Neural cell (in vitro differentiated cells): ENCODE data around the gene KCTD11. TPM values are rescaled to one million over a fixed set of nuclear protein-coding genes. Genes with fewer than 3 reads are reported as not detected.

Experiments used
- H2AFZ ChIP-seq: fragments of 200-600, 300-800 bp; sonication (generic), shearing (Covaris generic); 2 replicates; pipeline ENCODE4 v1.6.0; 2014; ENCODE audit warnings: low read depth, mild to moderate bottlenecking, antibody characterized with exemption, low read length, moderate library complexity
- H3F3A ChIP-seq: fragments of 200-600 bp; shearing (Covaris generic); 2 replicates; pipeline ENCODE4 v1.6.1; 2016; ENCODE audit warnings: mild to moderate bottlenecking, moderate library complexity, mixed read lengths, antibody characterized with exemption, low read length; ENCODE audit not compliant: insufficient read depth, poor library complexity, severe bottlenecking
- H3K27ac ChIP-seq: fragments of 200-600, 300-800 bp; sonication (generic), shearing (Covaris generic); 2 replicates; pipeline ENCODE4 v1.5.1; 2014; ENCODE audit warnings: mild to moderate bottlenecking, low read length, moderate library complexity
- H3K27me3 ChIP-seq: fragments of 300-800, 200-600 bp; sonication (generic), shearing (Covaris generic); 2 replicates; pipeline ENCODE4 v1.6.0; 2014; ENCODE audit warnings: mild to moderate bottlenecking, low read depth, low read length, moderate library complexity; ENCODE audit not compliant: insufficient read depth
- H3K36me3 ChIP-seq: fragments of 300-800, 200-600 bp; sonication (generic), shearing (Covaris generic); 2 replicates; pipeline ENCODE4 v1.5.1; 2014; ENCODE audit warnings: mild to moderate bottlenecking, antibody characterized with exemption, low read length, moderate library complexity; ENCODE audit not compliant: insufficient read depth
- H3K4me2 ChIP-seq: fragments of 300-800, 200-600 bp; sonication (generic), shearing (Covaris generic); 2 replicates; pipeline ENCODE4 v1.6.0; 2014; ENCODE audit warnings: mild to moderate bottlenecking, low read length
- H3K4me3 ChIP-seq: fragments of 300-800, 200-600 bp; sonication (generic), shearing (Covaris generic); 2 replicates; pipeline ENCODE4 v1.5.1; 2014; ENCODE audit warnings: mild to moderate bottlenecking, low read length, moderate library complexity
- H3K79me2 ChIP-seq: fragments of 200-600 bp; shearing (Covaris generic); replicated peaks from 2 replicates; pipeline ENCODE4 v1.6.0; 2014; ENCODE audit warnings: mild to moderate bottlenecking, low read length, moderate library complexity; ENCODE audit not compliant: insufficient read depth
- H3K9ac ChIP-seq: fragments of 300-800, 200-600 bp; sonication (generic), shearing (Covaris generic); 2 replicates; pipeline ENCODE4 v1.6.1; 2016; ENCODE audit warnings: mild to moderate bottlenecking, low read length, mixed read lengths
- H3K9me2 ChIP-seq: fragments of 200-600 bp; shearing (Covaris generic); 2 replicates; pipeline ENCODE4 v1.6.1; 2016; ENCODE audit warnings: mild to moderate bottlenecking, low read length, mixed read lengths; ENCODE audit not compliant: insufficient read depth
- H3K9me3 ChIP-seq: fragments of 200-600, 300-800 bp; sonication (generic), shearing (Covaris generic); 2 replicates; pipeline ENCODE4 v1.6.1; 2016; ENCODE audit warnings: mild to moderate bottlenecking, mixed run types, low read length, moderate library complexity, mixed read lengths
- H4K20me1 ChIP-seq: fragments of 200-600 bp; shearing (Covaris generic); 2 replicates; pipeline ENCODE4 v1.6.1; 2016; ENCODE audit warnings: mild to moderate bottlenecking, mixed run types; ENCODE audit not compliant: insufficient read depth
- EP300 ChIP-seq: fragments of 450-650 bp; conservative IDR thresholded peaks from 2 replicates; pipeline ENCODE4 v1.6.1; 2014; ENCODE audit warnings: antibody characterized with exemption, mild to moderate bottlenecking, moderate library complexity; ENCODE audit not compliant: poor library complexity, severe bottlenecking
- EZH2 ChIP-seq: fragments of 200-600, 300-800 bp; shearing (Covaris generic), sonication (generic); IDR thresholded peaks from 2 replicates; pipeline ENCODE4 v1.6.1; 2014; ENCODE audit warnings: antibody characterized with exemption, low read length, borderline replicate concordance, mild to moderate bottlenecking; ENCODE audit not compliant: insufficient read depth, poor library complexity, severe bottlenecking
- MXI1 ChIP-seq: fragments of 450-650 bp; conservative IDR thresholded peaks from 2 replicates; pipeline ENCODE4 v1.6.1; 2014; ENCODE audit warnings: antibody characterized with exemption, mild to moderate bottlenecking; ENCODE audit not compliant: poor library complexity, severe bottlenecking
- POLR2AphosphoS5 ChIP-seq: IDR thresholded peaks from 2 replicates; pipeline ENCODE4 v1.6.1; 2012
- RAD21 ChIP-seq: fragments of 450-650 bp; conservative IDR thresholded peaks from 2 replicates; pipeline ENCODE4 v1.6.1; 2014; ENCODE audit warnings: antibody characterized with exemption, mild to moderate bottlenecking, moderate library complexity
- SMC3 ChIP-seq: fragments of 450-650 bp; conservative IDR thresholded peaks from 2 replicates; pipeline ENCODE4 v1.6.1; 2014; ENCODE audit warnings: antibody characterized with exemption, mild to moderate bottlenecking, moderate library complexity; ENCODE audit not compliant: poor library complexity
- TAF1 ChIP-seq: IDR thresholded peaks from 2 replicates; pipeline ENCODE4 v1.6.1; 2012; ENCODE audit warnings: low read depth
- polyA plus RNA-seq: library from polyadenylated mRNA; depleted of rRNA; stranded (reverse); fragments of >200 nt; gene quantifications from 2 replicates; pipeline ENCODE4 v1.2.3, GENCODE V29; 2014
- TF ChIP-seq, protein P1 (sequence below): fragments of 450-650 bp; IDR thresholded peaks from 2 replicates; pipeline ENCODE4 v1.5.1; 2014; ENCODE audit warnings: antibody characterized with exemption, mild to moderate bottlenecking, moderate library complexity; ENCODE audit not compliant: poor library complexity, severe bottlenecking
- TF ChIP-seq, protein P2 (sequence below): IDR thresholded peaks from 2 replicates; pipeline ENCODE4 v1.6.1; 2012; ENCODE audit warnings: borderline replicate concordance

Gene KCTD11
- polyA plus RNA-seq, 1 donor from 2014 or later: 2.8 TPM

DNA sequence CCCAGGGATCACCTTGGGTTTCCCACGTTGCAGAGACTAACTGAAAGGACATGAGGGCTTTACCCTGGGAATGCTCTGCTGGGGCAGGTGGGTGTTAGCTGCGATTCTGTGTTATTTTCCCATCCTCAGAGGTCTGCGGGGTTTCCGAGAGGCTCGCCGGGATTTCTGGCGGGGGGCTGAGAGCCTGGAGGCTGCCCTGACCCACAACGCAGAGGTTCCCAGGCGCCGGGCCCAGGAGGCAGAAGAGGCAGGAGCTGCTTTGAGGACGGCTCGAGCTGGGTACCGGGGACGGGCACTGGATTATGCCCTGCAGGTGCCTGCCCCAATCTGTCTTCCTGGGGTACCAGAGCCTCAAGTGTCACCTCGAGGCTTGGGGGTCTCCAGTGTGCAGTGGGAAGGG, 8.7 kb upstream of the KCTD11 start:
- no peaks in the 10 kb centered on the region for H3F3A ChIP-seq
- H3K27me3 ChIP-seq: no peaks in the 10 kb centered on the region
- TF ChIP-seq TAF1 (no peak), EZH2 (no peak), MXI1 (no peak), RAD21 (no peak), SMC3 (no peak), POLR2AphosphoS5 (no peak), EP300 (no peak)
- TF ChIP-seq, protein P1, sequence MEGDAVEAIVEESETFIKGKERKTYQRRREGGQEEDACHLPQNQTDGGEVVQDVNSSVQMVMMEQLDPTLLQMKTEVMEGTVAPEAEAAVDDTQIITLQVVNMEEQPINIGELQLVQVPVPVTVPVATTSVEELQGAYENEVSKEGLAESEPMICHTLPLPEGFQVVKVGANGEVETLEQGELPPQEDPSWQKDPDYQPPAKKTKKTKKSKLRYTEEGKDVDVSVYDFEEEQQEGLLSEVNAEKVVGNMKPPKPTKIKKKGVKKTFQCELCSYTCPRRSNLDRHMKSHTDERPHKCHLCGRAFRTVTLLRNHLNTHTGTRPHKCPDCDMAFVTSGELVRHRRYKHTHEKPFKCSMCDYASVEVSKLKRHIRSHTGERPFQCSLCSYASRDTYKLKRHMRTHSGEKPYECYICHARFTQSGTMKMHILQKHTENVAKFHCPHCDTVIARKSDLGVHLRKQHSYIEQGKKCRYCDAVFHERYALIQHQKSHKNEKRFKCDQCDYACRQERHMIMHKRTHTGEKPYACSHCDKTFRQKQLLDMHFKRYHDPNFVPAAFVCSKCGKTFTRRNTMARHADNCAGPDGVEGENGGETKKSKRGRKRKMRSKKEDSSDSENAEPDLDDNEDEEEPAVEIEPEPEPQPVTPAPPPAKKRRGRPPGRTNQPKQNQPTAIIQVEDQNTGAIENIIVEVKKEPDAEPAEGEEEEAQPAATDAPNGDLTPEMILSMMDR: no peak
- TF ChIP-seq, protein P2, sequence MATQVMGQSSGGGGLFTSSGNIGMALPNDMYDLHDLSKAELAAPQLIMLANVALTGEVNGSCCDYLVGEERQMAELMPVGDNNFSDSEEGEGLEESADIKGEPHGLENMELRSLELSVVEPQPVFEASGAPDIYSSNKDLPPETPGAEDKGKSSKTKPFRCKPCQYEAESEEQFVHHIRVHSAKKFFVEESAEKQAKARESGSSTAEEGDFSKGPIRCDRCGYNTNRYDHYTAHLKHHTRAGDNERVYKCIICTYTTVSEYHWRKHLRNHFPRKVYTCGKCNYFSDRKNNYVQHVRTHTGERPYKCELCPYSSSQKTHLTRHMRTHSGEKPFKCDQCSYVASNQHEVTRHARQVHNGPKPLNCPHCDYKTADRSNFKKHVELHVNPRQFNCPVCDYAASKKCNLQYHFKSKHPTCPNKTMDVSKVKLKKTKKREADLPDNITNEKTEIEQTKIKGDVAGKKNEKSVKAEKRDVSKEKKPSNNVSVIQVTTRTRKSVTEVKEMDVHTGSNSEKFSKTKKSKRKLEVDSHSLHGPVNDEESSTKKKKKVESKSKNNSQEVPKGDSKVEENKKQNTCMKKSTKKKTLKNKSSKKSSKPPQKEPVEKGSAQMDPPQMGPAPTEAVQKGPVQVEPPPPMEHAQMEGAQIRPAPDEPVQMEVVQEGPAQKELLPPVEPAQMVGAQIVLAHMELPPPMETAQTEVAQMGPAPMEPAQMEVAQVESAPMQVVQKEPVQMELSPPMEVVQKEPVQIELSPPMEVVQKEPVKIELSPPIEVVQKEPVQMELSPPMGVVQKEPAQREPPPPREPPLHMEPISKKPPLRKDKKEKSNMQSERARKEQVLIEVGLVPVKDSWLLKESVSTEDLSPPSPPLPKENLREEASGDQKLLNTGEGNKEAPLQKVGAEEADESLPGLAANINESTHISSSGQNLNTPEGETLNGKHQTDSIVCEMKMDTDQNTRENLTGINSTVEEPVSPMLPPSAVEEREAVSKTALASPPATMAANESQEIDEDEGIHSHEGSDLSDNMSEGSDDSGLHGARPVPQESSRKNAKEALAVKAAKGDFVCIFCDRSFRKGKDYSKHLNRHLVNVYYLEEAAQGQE: no peak
- H3K9me3 ChIP-seq: no peaks in the 10 kb centered on the region
- no peak overlapping the region for H3K4me3 ChIP-seq
- H2AFZ ChIP-seq: no peak overlapping the region
- H3K27ac ChIP-seq: no peak overlapping the region
- no peaks in the 10 kb centered on the region for H4K20me1 ChIP-seq
- no peaks in the 10 kb centered on the region for H3K9me2 ChIP-seq
- no peaks in the 10 kb centered on the region for H3K79me2 ChIP-seq
- H3K4me2 ChIP-seq: no peak overlapping the region
- H3K9ac ChIP-seq: no peak overlapping the region
- no peaks in the 10 kb centered on the region for H3K36me3 ChIP-seq

DNA sequence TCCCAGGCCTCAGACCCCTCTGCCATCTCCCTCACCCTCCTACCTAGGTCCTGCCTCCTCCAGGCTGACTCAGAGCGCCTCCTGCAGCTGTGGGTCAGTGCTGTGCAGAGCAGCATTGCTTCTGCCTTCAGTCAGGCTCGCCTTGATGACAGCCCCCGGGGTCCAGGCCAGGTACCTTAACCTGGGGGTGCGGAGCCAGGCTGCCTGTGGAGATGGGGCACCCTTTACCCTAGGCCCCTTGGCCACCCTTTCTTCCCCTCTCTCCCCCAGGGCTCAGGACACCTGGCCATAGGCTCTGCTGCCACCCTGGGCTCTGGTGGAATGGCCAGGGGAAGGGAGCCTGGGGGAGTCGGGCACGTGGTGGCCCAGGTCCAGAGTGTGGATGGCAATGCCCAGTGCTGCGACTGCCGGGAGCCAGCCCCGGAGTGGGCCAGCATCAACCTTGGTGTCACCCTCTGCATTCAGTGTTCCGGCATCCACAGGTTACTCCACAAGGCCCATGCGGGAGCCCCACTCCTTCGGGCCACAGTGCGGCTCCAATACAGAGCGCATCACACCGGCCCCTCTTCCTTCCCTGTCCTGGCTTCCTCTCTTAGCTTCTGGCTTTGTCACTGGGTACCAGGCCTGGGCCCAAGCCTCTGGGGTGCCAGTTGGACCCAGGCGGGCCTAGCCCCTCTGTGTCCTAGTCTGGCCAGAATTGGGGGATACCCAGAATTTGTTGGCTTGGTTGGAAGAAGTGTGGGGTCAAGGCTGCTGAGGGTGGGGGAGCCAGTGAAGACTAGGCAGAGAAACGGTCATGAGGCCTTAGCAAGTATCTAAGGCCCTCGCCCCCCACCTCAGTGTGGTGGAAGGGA, 5.0 kb upstream of the KCTD11 start:
- Histone ChIP-seq H3K4me3 (no peak overlapping the region), H3K9ac (no peak overlapping the region)
- TF ChIP-seq, protein P2: no peak
- TF ChIP-seq TAF1 (no peak), SMC3 (no peak), POLR2AphosphoS5 (no peak), EP300 (no peak), RAD21 (no peak), MXI1 (no peak)
- TF ChIP-seq, protein P1: no peak

More for the DNA sequence above, 5.0 kb upstream of the KCTD11 start:
- Histone ChIP-seq H2AFZ (no peak overlapping the region), H3K27ac (no peak overlapping the region), H3K36me3 (no peaks in the 10 kb centered on the region), H3F3A (no peaks in the 10 kb centered on the region), H3K9me2 (no peaks in the 10 kb centered on the region), H3K27me3 (no peaks in the 10 kb centered on the region), H3K79me2 (no peaks in the 10 kb centered on the region), H3K9me3 (no peaks in the 10 kb centered on the region), H3K4me2 (no peak overlapping the region), H4K20me1 (no peaks in the 10 kb centered on the region)
